NB4 (cell line): ENCODE measurements around the gene LHX8.
"Not testable (repeated sequence)": the region's sequence is repeated elsewhere in the genome, so short reads cannot be mapped to it uniquely, and the experiment has no call there.

Experiments used
- DNase-seq: peaks from one replicate; pipeline ENCODE4 v3.0.0; 2010; ENCODE audit warnings: low read depth
- H3K4me3 ChIP-seq: one replicate; pipeline ENCODE4 v1.5.1; 2011; ENCODE audit warnings: mild to moderate bottlenecking, low read depth, low read length, moderate library complexity
- MYC ChIP-seq: IDR thresholded peaks from 2 replicates; pipeline ENCODE4 v1.6.1; 2011; ENCODE audit warnings: low read depth, low read length
- POLR2A ChIP-seq: IDR thresholded peaks from 2 replicates; pipeline ENCODE4 v1.6.1; 2011; ENCODE audit warnings: mild to moderate bottlenecking; ENCODE audit not compliant: insufficient read length; ENCODE audit errors: extremely low read depth
- TF ChIP-seq, protein P1 (sequence below): IDR thresholded peaks from 2 replicates; pipeline ENCODE4 v1.6.1; 2011; ENCODE audit warnings: low read depth, low read length
- TF ChIP-seq, protein P2 (sequence below): IDR thresholded peaks from one replicate; pipeline ENCODE4 v1.5.1; 2012; ENCODE audit warnings: low read depth, low read length

The LHX8 gene

DNA sequence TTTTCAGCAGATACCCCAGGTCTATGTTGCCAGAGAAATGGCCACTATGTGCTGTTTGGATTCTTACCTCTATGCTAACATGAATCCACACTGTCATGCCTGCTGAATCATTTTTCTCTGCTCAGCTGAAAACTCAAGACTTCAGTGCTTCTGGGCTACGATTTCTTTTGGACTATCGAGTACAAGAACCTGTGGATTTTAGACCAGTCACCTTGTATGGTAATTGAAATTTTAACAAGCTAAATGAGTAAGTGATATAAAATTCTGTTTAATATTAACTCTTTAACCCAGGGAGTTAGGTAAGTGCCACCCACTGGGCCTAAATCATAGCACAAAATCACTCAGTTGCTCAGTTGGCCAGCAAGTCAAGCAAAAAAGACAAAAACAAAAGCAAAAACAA is 35.8 kb downstream of the LHX8 start:
- TF ChIP-seq POLR2A (no peak), MYC (no peak)
- TF ChIP-seq, protein P1, sequence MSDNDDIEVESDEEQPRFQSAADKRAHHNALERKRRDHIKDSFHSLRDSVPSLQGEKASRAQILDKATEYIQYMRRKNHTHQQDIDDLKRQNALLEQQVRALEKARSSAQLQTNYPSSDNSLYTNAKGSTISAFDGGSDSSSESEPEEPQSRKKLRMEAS, result no peak
- TF ChIP-seq, protein P2, sequence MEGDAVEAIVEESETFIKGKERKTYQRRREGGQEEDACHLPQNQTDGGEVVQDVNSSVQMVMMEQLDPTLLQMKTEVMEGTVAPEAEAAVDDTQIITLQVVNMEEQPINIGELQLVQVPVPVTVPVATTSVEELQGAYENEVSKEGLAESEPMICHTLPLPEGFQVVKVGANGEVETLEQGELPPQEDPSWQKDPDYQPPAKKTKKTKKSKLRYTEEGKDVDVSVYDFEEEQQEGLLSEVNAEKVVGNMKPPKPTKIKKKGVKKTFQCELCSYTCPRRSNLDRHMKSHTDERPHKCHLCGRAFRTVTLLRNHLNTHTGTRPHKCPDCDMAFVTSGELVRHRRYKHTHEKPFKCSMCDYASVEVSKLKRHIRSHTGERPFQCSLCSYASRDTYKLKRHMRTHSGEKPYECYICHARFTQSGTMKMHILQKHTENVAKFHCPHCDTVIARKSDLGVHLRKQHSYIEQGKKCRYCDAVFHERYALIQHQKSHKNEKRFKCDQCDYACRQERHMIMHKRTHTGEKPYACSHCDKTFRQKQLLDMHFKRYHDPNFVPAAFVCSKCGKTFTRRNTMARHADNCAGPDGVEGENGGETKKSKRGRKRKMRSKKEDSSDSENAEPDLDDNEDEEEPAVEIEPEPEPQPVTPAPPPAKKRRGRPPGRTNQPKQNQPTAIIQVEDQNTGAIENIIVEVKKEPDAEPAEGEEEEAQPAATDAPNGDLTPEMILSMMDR, result no peak
- no peak for DNase-seq

DNA sequence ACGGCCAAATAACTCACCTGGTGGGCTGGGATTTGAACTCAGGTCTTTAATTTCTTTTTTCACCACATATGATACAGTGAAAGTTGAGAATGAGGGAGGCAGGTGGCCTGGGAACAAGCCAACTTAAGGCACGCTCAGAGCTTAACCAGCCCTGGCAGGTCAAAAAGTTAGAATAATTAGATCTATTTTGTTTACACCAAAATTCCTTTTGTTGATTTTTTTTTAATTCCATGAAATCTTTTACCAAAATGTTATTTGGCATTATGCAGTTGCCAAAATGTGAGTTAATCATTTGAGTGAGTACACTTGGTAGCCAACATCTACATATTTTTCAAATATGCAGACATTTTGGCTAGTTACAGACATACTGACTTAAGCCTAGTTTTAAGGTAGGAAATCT is 36.8 kb downstream of the LHX8 start:
- DNase-seq, result no peak
- TF ChIP-seq, protein P2, result no peak
- TF ChIP-seq POLR2A (no peak), MYC (no peak)
- TF ChIP-seq, protein P1, result no peak
- no peak overlapping the region for H3K4me3 ChIP-seq

More for the DNA sequence above, 35.8 kb downstream of the LHX8 start:
- no peak overlapping the region for H3K4me3 ChIP-seq

DNA sequence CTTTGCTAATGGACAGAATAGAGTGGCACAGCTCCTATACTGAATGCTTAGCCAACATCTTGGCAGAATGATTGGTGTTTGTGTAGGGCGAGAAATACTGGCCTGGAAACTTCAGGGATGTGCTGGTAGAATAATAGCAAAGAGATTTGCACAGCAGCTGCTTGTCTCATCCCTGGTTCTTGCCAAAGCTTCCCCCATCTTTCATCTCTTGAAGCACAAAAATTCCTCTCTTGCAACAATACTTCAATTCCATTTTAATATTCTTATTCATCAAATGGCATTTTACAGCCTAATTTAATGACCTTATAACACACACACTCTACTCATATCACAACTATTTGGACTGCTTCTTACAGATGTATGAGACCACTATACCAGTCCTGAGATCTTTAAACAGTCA is 37.7 kb downstream of the LHX8 start:
- TF ChIP-seq POLR2A (no peak), MYC (no peak)
- TF ChIP-seq, protein P1, result no peak
- TF ChIP-seq, protein P2, result no peak
- H3K4me3 ChIP-seq, result no peak overlapping the region
- no peak for DNase-seq

DNA sequence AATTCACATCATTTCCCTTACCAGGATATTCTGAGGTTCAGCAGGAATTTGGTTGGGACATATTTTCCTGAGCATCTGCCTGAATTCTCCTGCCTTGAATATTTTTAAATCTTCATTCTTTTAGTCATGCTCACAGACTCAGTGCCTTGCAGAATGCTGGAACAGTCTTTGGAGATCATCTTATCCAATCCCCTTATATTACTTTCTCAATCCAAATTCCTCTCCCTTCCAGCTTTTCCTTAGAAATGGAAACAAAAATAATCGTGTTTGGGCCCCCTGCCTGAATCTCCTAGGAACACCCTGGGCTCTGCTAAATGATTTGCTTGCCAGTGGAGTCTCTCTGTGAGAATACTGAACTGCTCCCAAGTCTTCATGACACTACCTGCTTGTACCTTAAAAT is 38.4 kb downstream of the LHX8 start:
- DNase-seq, result no peak
- no peak overlapping the region for H3K4me3 ChIP-seq
- no peak for TF ChIP-seq POLR2A
- TF ChIP-seq, protein P1, result no peak

DNA sequence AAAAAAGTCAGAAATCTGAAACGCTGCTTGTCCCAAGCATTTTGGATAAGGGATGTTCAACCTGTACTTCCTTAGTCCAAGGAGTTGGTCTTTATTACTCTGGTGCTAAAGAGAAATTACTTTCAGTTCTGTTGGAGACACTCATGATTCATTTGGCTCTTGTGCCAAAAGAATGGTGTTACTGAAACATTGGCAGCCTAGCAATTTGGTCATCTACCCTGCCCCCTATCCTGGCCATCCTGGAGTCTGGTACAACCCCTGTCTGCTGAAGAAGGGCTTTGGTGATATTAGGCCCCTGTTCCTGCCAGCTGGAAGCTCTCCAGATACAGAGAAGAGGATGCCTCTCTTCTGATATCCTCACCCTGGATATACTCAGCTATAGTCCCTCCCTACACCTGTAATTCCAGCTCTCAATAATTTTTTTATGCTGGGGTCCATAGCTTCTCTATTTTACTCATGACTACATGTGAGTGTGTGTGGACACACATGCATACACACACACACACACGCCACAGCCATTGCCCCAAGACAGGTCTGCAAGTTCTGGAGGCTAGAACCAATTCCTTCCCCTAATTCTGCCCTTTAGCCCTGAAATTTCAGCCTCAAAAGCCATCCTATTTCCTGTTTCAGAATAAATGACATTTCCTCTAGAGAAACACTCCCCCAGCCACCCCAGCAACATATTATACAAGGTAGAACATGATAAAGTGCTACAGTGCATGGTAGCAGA is 40.0 kb downstream of the LHX8 start:
- H3K4me3 ChIP-seq, result no peak overlapping the region
- DNase-seq, result no peak
- TF ChIP-seq POLR2A (no peak), MYC (no peak)
- TF ChIP-seq, protein P1, result no peak
- TF ChIP-seq, protein P2, result no peak

DNA sequence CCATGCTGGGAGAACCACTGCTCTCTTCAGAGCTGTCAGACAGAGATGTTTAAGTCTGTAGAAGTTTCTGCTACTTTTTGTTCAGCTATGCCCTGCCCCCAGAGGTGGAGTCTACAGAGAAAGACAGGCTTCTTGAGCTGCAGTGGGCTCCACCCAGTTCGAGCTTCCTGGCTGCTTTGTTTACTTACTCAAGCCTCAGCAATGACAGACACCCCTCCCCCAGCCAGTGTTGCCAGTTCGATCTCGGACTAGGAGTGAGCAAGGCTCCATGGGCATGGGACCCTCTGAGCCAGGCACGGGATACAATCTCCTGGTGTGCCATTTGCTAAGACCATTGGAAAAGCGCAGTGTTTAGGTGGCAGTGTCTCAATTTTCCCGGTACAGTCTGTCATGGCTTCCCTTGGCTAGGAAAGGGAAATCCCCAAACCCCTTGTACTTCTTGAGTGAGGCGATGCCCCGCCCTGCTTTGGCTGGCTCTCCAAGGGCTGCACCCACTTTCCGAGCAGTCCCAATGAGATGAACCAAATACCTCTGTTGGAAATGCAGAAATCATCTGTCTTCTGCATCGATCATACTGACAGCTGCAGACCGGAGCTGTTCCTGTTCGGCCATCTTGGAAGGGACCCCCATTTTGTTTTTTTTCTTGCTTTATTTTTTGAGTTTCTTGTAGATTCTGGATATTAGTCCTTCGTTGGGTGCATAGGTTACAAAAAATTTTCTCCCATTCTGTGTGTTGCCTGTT is 47.2 kb downstream of the LHX8 start:
- H3K4me3 ChIP-seq, DNase-seq: not testable (repeated sequence)
